A673 (cell line): Measurements from ENCODE around the gene RANBP10. TPM values are rescaled to one million over a fixed set of nuclear protein-coding genes. Genes with fewer than 3 reads are reported as not detected.

Experiments
- BruUV-seq: library from RNA; stranded (reverse); fragments of 400-500 nt; replicated peaks from 2 replicates; lab custom pipeline; 2021; lab: Mats Ljungman, UMichigan
- CTCF ChIA-PET: fragments of 300-600 bp; sonication (Branson Sonifier 250); formaldehyde crosslinking; loops from one replicate; lab custom pipeline; 2022; ENCODE audit warnings: antibody characterized with exemption; lab: Charles Lee
- POLR2A ChIA-PET: fragments of 300-600 bp; sonication (Branson Sonifier 250); formaldehyde crosslinking; loops from one replicate; lab custom pipeline; 2022; ENCODE audit warnings: antibody characterized with exemption; ENCODE audit not compliant: low non-redundant PET; lab: Charles Lee
- DNase-seq: peaks from one replicate; pipeline ENCODE4 v3.0.0-alpha.2; 2015; ENCODE audit warnings: low spot score
- H3K27ac ChIP-seq: fragments of 200-600 bp; sonication (generic); 2 replicates; pipeline ENCODE4 v1.5.1; 2016; ENCODE audit warnings: mixed run types, low read depth, mild to moderate bottlenecking, mixed read lengths, antibody characterized with exemption, low read length; ENCODE audit not compliant: poor library complexity, severe bottlenecking
- H3K27me3 ChIP-seq: fragments of 200-600 bp; sonication (generic); replicated peaks from 2 replicates; pipeline ENCODE4 v1.6.1; 2017; ENCODE audit warnings: mixed run types, low read depth, mild to moderate bottlenecking, mixed read lengths, antibody characterized with exemption, low read length; ENCODE audit not compliant: insufficient read depth, poor library complexity
- H3K36me3 ChIP-seq: fragments of 200-600 bp; sonication (generic); 2 replicates; pipeline ENCODE4 v1.6.1; 2016; ENCODE audit warnings: mixed run types, mild to moderate bottlenecking, mixed read lengths, antibody characterized with exemption, low read length; ENCODE audit not compliant: insufficient read depth, poor library complexity, severe bottlenecking
- H3K4me1 ChIP-seq: fragments of 200-600 bp; sonication (generic); 2 replicates; pipeline ENCODE4 v1.6.1; 2017; ENCODE audit warnings: mixed run types, mild to moderate bottlenecking, mixed read lengths, antibody characterized with exemption, low read length; ENCODE audit not compliant: insufficient read depth, poor library complexity, severe bottlenecking
- H3K4me3 ChIP-seq: fragments of 200-600 bp; sonication (generic); 2 replicates; pipeline ENCODE4 v1.5.1; 2016; ENCODE audit warnings: low read depth, mixed run types, mild to moderate bottlenecking, mixed read lengths, low read length; ENCODE audit not compliant: poor library complexity, severe bottlenecking
- H3K9me3 ChIP-seq: fragments of 200-600 bp; sonication (generic); 2 replicates; pipeline ENCODE4 v1.6.1; 2016; ENCODE audit warnings: mixed run types, low read depth, mild to moderate bottlenecking, mixed read lengths, antibody characterized with exemption, low read length; ENCODE audit not compliant: poor library complexity, severe bottlenecking
- CTCF ChIP-seq: fragments of 300-800, 200-600 bp; sonication (generic); conservative IDR thresholded peaks from 2 replicates; pipeline ENCODE4 v1.5.1; 2017; ENCODE audit warnings: low read depth, mild to moderate bottlenecking, antibody characterized with exemption, low read length, moderate library complexity, mixed read lengths
- EZH2 ChIP-seq: fragments of 200-600 bp; sonication (generic); IDR thresholded peaks from 2 replicates; pipeline ENCODE4 v1.6.1; 2017; ENCODE audit warnings: borderline replicate concordance, low read depth, mild to moderate bottlenecking, mixed read lengths, antibody characterized with exemption, low read length; ENCODE audit not compliant: poor library complexity, severe bottlenecking
- intact Hi-C: fragments of 100-400 bp; cut with micrococcal nuclease; formaldehyde crosslinking; loops from one replicate; pipeline ENCODE4 v1.10.0; 2022; ENCODE audit not compliant: unreplicated experiment
- total RNA-seq: library from RNA; stranded (reverse); gene quantifications from 2 replicates; pipeline ENCODE4 v1.2.3, GENCODE V29; 2021

RANBP10 gene
- total RNA-seq, 1 experiment from 2014 or later, result 28.0 TPM

GRCh38 chr16:67770346-67770991 lies 35.9 kb downstream of the RANBP10 start:
- no peaks in the 10 kb centered on the region for H3K36me3 ChIP-seq
- no peaks in the 10 kb centered on the region for H3K9me3 ChIP-seq
- H3K4me3 ChIP-seq, result no peak overlapping the region
- no peak for TF ChIP-seq EZH2
- no peak for TF ChIP-seq CTCF
- BruUV-seq, result no TSS peak
- no peaks in the 10 kb centered on the region for H3K27me3 ChIP-seq
- ChIA-PET CTCF (interaction anchor here (0.7 kb wide), 1 partner anchor 171 kb away, joined by 12 read pairs; no protein-coding TSS in a partner anchor), POLR2A (no interaction called here)
- no peak for DNase-seq
- H3K4me1 ChIP-seq, result peaks cover 6% of the 10 kb centered on the region
- intact Hi-C loops, result no loop called here
- no peak overlapping the region for H3K27ac ChIP-seq

- POLR2A ChIA-PET, result no interaction called here
- CTCF ChIA-PET, result no interaction called here
- Histone ChIP-seq H3K27ac (no peak overlapping the region), H3K9me3 (no peaks in the 10 kb centered on the region), H3K4me1 (no peaks in the 10 kb centered on the region), H3K36me3 (no peaks in the 10 kb centered on the region), H3K4me3 (no peak overlapping the region), H3K27me3 (no peaks in the 10 kb centered on the region)
- intact Hi-C loops, result no loop called here
- BruUV-seq, result no TSS peak
- TF ChIP-seq CTCF, result no peak
- no peak for TF ChIP-seq EZH2
- DNase-seq, result no peak
Measured at GRCh38 chr16:67767953-67768352, 38.4 kb downstream of the RANBP10 start.

GRCh38 chr16:67766291-67766690 lies 40.1 kb downstream of the RANBP10 start:
- intact Hi-C loops, result no loop called here
- no peaks in the 10 kb centered on the region for H3K36me3 ChIP-seq
- TF ChIP-seq CTCF (no peak), EZH2 (no peak)
- H3K27ac ChIP-seq, result no peak overlapping the region
- no peak for DNase-seq
- CTCF ChIA-PET, result no interaction called here
- POLR2A ChIA-PET, result no interaction called here
- H3K27me3 ChIP-seq, result no peaks in the 10 kb centered on the region
- no peak overlapping the region for H3K4me3 ChIP-seq
- BruUV-seq, result no TSS peak
- no peaks in the 10 kb centered on the region for H3K9me3 ChIP-seq
- H3K4me1 ChIP-seq, result no peaks in the 10 kb centered on the region
